SK-N-SH treated with all-trans-retinoic acid at 6 μM for 48 hours (cell line): ENCODE data around the gene EMC8.

Experiments
- ARNTL ChIP-seq: fragments of 450-650 bp; formaldehyde crosslinking; IDR thresholded peaks from 2 replicates; pipeline ENCODE4 v1.5.0; 2020; ENCODE audit warnings: low read depth, mild to moderate bottlenecking, moderate library complexity, borderline replicate concordance
- BACH2 ChIP-seq: fragments of 250-450 bp; sonication (Bioruptor Pico); IDR thresholded peaks from 2 replicates; pipeline ENCODE4 v1.9.0; 2021; ENCODE audit warnings: mild to moderate bottlenecking, borderline replicate concordance
- CSDC2 ChIP-seq: fragments of 250-450 bp; sonication (Bioruptor Pico); IDR thresholded peaks from 2 replicates; pipeline ENCODE4 v1.5.0; 2020; ENCODE audit warnings: mild to moderate bottlenecking, moderate library complexity
- RARB ChIP-seq: fragments of 250-450 bp; sonication (Bioruptor Pico); IDR thresholded peaks from 2 replicates; pipeline ENCODE4 v1.8.0; 2021; ENCODE audit warnings: mild to moderate bottlenecking, moderate library complexity
- ZNF565 ChIP-seq: fragments of 450-650 bp; formaldehyde crosslinking; conservative IDR thresholded peaks from 2 replicates; pipeline ENCODE4 v1.5.0; 2020; ENCODE audit warnings: low read depth, mild to moderate bottlenecking, moderate library complexity
- ZNF70 ChIP-seq: fragments of 450-650 bp; formaldehyde crosslinking; IDR thresholded peaks from 2 replicates; pipeline ENCODE4 v1.5.0; 2020; ENCODE audit warnings: mild to moderate bottlenecking, moderate library complexity
- TF ChIP-seq, protein P1 (sequence below): fragments of 250-450 bp; sonication (Bioruptor Pico); IDR thresholded peaks from 2 replicates; pipeline ENCODE4 v1.8.0; 2020; ENCODE audit warnings: mild to moderate bottlenecking, moderate library complexity, borderline replicate concordance

DNA sequence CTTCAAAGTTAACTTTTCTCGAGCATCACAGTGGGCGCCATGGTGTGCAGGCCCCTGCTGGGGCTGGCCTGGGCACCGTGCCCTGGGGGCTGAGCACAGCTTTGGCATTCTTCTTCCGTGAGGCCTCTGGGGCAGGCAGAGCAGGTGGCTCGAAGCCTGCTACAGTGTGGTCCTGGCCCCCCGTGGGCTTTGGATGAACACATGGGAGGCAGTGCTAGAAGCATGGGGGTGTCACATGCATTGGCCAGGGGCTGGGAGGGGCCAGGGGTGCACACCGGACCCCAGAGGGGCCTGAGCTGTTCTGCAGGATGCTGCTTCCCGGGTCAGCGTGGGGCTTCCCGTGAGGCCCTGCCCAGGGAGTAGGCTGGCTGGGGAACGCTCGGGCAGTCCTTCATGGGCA is 36.4 kb downstream of the EMC8 start:
- TF ChIP-seq RARB (CRISPR knock-in tag) (no peak), ZNF70 (CRISPR knock-in tag) (no peak), BACH2 (CRISPR knock-in tag) (no peak), CSDC2 (CRISPR knock-in tag) (no peak), ZNF565 (CRISPR knock-in tag) (no peak), ARNTL (no peak)
- TF ChIP-seq, protein P1, sequence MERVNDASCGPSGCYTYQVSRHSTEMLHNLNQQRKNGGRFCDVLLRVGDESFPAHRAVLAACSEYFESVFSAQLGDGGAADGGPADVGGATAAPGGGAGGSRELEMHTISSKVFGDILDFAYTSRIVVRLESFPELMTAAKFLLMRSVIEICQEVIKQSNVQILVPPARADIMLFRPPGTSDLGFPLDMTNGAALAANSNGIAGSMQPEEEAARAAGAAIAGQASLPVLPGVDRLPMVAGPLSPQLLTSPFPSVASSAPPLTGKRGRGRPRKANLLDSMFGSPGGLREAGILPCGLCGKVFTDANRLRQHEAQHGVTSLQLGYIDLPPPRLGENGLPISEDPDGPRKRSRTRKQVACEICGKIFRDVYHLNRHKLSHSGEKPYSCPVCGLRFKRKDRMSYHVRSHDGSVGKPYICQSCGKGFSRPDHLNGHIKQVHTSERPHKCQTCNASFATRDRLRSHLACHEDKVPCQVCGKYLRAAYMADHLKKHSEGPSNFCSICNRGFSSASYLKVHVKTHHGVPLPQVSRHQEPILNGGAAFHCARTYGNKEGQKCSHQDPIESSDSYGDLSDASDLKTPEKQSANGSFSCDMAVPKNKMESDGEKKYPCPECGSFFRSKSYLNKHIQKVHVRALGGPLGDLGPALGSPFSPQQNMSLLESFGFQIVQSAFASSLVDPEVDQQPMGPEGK (CRISPR knock-in tag): no peak
